GM21515 (cell line): ENCODE measurements around the gene PPFIBP1.
"Not testable (repeated sequence)": the region's sequence is repeated elsewhere in the genome, so short reads cannot be mapped to it uniquely, and the experiment has no call there.

ENCODE experiments used
- ATAC-seq: cut with Tn5 transposase; IDR thresholded peaks from one replicate; pipeline ENCODE4 v1.9.1; 2021; ENCODE audit not compliant: unreplicated experiment

The PPFIBP1 gene

DNA sequence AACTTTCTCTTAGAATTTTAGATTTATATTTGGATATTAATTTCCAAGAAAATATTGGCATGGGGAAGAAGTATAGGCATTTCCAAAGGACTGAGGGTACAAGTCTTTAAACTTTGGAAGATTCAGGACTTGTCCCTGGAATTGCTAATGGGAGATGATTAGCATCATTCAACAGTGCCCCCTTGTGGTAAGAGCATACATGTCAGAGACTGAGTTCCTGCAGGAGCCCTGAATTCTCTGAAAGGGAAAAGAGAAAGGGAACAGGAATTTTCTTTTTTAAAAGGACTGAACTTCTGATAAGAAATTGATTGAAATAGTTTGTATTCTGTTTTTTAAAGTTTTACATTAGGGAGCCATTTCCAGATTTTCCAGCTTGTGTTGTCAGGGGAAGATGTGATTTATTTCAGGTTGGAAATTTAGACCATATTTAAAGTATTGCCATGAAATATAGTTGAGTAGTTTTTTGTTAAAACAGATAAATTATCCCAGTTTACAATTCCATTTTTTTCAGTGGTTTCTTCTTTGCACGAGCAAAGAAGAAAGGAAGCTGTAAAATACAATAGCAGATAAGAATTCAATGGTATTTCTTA lies 128.3 kb downstream of the PPFIBP1 start:
- ATAC-seq = no peak

DNA sequence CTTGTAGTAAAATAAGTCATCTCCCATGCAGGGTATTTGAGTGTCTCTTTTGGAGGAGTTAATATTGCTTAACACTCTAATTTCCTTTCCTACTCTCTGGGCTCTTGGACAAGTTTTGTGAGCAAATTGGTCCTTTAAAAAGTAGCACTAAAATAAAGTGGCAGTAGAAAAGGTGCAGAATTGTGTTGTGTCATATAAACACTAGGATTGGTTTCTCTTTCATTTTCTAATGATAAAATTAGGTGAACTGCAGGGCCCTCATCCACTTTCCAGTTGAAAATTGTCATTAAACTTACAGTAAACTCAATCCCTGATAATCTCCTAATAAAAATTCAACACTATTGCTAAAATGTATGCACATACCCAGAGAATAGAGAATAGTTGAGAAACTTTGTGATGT lies 129.7 kb downstream of the PPFIBP1 start:
- ATAC-seq = no peak

DNA sequence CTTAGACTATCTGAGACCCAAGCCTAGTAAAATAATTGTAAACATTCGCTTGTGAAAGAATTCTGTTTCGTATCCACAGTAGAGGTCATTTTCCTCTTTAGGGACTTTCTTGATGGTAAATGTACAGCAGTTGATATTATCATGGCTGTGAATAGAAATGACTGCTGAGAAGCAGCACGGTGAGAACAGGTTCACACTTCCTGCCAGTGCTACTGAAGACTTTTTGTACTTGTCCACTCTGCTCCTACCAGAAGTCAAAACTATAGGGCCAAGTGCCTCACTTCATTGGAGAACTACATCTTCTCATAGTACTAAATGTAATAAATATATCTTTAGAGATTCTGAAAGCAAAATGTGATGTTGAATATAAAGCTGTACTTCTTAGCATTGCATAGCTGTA lies 131.5 kb downstream of the PPFIBP1 start:
- not testable (repeated sequence) for ATAC-seq

DNA sequence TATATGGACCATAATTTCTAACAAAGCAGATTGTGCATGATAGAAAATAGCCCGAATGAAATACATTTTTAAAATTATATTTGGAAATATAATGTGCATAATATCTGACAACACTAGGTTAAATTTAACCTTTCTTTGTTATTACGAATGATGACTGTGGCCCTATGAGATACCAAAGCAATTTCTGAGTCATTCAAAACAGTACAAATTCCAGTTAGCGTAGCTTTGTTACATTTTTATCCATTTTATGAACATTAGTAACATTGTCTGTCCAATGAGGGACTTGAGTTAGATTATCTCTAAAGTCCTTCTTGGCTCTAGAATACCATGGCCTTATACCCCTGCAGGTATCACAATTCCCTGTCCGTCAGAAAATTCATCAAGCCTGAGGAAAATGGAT lies 133.3 kb downstream of the PPFIBP1 start:
- ATAC-seq = no peak

DNA sequence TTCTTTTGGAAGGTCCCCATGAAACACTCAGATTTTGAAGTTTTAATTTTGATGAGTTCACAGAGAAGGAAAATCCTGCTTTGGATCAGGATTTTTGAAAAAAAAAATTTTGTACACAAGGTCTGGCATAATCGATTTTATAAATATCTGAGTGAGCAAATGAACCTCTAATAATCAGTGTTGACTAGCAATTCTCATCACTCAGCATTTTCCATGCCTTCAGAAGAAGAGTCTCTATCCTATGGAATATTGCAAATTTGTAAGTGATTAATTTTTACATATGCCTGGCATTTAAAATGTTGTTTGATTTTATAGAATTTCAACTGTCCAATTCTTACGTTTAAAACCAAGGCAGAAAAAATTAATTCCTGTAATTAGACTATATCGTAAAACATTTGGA lies 141.7 kb downstream of the PPFIBP1 start:
- no peak for ATAC-seq

DNA sequence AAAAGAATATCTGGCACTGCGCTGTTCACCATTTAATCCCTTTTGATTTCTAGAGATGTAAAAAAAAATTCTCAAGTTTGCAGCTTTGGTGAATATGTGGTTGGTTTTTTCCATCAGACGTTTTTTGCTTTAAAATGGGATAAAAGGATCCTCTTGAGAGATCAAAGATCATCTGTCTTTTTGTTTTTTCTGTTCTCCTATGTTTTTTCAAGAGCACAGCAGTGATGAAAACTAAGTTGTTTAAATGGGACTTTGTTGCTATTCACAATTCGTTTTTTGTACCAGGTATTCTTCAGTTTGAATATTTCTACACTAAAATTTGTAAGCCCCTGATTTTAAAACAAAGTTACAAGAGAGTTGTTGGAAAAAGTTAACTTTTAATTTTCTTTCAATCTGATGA lies 142.5 kb downstream of the PPFIBP1 start:
- ATAC-seq = no peak

DNA sequence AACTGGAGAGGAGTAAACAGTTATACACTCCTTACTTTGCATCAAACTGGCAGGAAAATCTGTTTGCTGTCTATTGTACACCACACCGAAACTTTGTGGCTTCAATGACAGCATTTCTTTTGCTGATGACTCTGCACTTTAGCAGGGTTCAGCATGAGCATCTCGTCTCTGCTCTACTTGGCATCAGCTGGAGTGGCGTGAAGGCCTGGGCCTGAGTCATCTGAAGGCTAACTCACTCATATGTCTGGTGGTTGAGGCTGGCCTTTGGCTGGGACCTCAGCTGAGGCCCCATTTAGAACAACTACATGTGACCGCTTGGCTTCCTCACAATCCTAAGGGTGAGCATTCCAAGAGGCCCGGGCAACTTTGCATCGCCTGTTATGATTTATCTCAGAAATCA lies 143.5 kb downstream of the PPFIBP1 start:
- no peak for ATAC-seq

DNA sequence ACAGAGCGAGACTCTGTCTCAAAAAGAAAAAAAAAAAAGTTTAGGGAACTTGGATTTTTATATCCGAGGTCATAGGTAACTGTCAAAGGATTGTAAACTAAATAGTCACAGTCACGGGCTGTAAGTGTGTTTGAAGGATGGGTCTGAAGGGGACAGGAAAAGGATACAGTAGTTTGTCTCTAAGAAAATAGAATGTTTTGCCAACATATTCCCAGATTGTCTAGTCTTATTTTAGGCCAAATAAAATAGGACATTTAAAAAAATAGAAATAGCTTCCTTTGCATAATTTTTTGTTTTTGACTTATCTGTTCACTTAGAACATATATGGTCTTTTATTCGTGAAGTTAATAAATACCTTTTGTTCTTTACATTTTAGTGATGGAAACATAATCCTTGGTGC lies 148.0 kb downstream of the PPFIBP1 start:
- no peak for ATAC-seq

DNA sequence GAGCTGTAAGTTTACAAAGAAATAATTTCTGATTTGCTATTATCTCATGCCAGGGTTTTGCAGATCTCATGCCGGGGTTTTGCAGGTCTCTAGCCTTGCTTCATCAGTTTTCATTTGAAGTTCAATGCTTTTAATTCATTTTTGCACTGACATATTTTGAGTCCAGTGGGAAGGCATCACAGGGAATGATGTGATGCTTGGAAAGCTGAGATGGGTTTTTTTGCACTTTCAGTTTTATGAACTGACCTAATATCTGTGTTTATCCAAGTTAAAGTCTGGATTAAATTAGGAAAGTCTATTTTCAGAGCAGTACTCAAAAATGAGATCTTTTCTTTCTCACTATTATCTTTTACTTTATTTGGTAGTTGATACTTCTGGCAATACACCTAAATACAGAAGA lies 148.6 kb downstream of the PPFIBP1 start:
- ATAC-seq = no peak

DNA sequence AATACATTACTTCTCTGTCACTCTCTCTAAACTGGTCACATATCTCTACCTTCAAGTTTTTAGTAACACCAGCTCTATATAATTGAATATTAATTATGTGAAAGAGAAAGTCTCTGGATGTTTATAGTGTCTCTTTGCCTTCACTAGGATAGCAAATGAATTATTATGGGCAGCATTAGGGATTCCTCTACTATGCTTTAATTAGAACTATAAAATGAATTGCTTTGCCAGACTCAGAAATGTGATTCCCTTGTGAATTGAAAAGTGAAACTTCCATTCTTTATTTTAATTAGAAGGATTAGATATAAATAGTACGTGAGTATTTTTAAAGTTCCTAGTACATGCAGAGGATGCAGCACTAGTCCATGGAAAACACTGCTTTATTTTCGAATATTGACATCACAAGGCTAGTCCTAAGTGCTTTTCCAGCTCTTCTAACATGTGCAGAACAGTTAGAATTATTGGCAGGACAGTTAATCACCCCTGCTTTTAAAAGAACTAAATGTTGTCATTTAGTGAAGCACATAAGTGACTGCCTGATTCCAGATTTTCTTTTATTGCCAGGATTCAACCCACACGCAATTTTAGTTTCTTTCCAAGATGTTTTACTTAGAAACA lies 149.2 kb downstream of the PPFIBP1 start:
- ATAC-seq = no peak

DNA sequence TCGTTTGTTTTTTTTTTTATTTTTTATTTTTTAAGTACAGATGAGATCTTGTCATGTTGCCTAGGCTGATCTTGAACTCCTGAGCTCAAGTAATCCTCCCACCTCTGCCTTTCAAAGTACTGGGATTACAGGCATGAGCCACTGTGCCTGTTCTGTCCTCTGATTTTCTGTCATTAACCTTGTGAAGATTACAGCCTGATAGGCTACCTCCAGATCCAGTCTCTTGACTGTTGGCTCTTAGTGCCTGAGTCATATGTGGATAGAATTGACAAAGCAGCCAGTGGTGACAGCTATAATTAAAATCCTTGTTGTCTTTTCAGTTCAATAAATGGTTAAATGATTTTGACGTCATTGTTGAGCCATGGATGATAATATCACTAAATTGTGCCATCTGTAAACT lies 151.0 kb downstream of the PPFIBP1 start:
- no peak for ATAC-seq

DNA sequence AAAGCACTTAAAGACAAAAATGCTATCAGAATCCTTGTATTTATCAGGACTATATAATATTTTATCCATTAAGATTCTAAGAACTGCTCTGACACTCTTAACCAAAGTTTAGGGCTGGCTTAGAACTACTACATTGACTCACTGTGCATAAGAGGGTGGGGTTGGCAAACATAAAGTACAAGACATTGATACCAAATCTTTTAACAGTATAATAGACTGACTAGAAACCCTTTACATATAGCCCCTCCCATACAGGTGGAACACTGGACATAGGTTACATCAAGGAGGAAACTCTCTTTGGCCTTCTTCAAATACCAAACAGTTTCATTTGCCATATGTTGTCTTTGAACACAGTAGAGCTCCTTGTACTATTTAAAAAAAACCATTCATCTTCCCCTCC lies 156.6 kb downstream of the PPFIBP1 start:
- ATAC-seq = no peak

DNA sequence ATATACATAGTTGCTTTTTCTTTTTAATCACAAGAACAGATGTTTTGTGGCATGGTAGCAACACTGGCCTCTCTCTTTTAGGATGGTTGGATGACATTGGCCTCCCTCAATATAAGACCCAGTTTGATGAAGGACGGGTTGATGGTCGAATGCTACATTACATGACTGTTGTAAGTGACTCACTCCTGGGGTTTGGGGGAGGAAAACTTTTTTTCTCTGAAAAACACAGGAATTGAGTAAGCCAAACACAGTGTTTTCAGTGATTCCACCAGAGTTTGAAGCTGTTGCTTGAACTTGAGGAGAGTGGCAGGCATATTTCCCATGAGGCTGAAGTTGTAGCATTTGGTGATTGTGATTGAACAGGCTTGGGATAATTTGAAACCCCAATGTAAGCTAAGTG lies 158.5 kb downstream of the PPFIBP1 start:
- ATAC-seq = no peak

DNA sequence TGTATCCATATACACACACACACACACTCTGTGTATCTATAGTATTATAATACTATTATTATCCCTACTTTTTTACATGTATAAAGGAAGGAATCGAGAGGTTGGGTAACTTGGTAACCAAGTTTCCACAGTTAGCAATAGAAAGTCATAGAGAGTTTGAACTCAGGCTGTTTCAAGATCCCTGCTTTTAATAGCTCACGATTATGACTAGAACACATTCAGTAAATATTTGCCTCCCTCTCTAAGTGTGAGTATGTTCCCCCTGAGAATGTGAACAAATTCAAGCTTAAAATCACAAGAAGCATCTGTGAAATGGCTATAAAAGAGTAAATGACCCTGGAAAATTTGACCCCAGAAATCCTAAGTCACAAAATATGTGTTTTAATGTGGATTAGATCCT lies 161.3 kb downstream of the PPFIBP1 start:
- ATAC-seq = no peak

DNA sequence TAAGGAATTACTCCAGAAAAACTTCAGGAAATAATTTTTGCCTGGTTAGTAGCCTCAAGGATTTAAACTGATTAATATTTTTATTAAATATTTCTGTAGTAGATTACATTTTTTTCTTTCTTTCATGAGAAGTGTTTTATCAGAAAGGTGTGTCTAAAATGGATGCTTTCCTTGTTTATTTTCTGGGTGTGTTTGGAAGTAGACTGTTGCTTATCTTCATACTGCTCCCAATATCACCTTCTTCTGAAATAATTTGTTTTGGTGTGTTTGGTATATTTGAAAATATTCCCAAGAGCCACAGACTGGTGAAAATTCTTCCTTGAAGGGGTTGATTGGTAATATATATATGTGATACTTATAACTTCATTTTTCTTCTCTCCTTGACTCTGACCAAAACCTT lies 162.1 kb downstream of the PPFIBP1 start:
- no peak for ATAC-seq

DNA sequence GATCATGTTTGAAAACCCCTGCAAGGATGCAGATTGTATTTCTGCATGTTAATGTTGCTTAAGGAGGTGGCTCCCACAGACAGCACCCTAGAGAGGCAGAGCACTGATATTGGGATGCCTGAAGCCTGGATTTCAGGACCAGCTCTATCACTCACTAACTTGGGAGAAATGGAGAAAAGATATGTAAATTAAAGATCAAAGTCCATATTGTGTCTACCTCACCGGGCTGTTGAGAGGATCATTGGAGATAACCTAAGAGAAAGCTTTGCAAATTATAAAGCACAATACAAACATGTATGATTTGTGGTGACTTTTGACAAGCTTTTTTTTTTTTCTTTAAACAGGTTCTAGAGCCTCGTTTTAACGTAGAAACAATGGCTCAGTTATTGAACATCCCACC lies 164.7 kb downstream of the PPFIBP1 start:
- ATAC-seq = no peak

DNA sequence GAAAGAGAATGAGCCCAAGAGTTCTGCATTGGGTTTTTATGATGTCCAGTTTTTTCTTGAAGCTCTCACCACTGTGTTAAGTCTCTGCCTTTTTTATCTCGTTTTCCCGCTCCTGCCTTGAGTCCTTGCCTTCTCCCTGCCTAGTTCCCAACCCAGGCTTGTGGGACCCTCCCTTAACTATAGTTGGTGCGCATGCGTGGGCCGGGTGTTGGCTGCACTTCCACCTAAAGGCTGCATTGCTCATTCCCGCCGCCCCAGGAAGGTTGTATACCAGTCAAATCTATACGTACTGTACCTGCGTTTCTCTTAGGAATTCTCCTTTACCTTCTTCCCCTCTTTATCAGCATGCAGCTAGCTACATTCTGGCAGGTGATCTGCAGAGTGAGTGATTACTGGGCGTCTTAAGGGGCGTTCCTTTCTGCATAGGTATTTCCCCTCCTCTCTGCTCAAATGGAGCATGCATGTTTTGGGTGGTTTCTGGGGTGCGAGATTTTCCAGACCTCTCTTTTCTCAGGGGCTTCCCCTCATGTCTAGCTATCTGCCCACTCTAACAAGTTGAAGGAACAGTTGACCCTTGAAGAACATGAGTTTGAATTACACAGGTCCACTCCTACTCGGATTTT lies 165.7 kb downstream of the PPFIBP1 start:
- ATAC-seq = no peak

DNA sequence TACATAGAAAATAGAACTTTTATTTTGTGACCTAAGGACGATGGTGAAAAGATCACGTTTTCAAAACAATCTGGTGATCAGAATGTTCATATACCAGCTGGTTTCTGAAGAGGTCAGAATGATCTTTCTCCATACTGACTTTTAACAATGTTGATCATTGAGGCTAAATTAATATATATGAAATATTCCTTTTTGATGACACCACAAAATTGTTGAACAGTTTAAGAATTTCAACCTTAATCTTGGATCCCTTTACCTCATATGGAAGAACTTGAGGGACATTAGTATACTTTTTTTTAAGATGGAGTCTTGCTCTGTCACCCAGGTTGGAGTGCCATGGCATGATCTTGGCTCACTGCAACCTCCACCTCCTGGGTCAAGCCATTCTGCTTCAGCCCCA lies 169.4 kb downstream of the PPFIBP1 start:
- no peak for ATAC-seq

DNA sequence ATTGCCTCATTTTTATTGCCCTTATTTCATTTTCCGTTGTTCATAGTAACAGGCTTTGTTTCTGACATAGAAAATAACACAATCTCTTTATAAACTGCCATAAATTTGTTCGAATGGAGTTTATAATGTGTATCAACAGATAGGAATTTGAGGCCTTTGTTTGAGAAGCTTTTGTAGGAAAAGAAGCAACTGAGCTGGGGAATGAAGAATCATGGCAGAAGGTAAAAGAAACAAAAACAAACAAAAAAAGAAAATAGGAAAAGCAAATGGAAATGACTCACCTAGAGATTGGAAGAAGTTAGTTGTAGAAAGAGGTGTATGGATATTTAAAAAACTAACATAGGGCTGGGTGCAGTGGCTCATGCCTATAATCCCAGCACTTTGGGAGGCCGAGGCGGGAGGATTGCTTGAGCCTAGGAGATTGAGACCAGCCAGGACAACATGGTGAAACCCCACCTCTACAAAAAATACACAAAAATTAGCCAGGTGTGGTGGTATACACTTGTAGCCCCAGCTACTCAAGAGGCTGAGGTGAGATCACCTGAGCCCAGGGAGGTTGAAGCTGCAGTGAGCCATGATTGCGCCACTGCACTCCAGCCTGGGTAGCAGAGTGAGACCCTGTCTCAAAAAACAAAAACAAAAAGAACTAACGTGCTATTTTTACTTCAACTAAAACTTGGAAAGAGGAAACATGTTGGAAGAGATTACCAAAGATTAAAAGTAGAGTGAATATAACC lies 171.7 kb downstream of the PPFIBP1 start:
- no peak for ATAC-seq

DNA sequence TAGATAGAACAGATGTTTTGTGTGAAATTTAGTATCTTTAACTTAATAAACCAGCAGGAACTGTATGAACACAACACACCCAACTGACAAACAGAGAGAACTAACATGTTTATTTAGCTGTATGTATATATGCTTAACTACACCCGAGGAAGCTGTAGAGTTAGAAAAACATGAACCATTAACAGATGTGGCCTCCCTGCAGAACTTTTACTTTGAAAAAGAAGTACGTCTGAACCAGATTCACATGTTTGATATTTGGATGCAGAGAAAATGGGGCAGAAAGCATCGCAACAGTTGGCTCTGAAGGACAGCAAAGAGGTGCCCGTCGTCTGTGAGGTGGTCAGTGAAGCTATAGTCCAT lies 172.3 kb downstream of the PPFIBP1 start, which contains the start of gene REP15:
Gene REP15 (plus strand): TSS at position 155 of the 360 bp plus-strand sequence. CDS start 116 bp downstream, at position 271.
- no peak for ATAC-seq

DNA sequence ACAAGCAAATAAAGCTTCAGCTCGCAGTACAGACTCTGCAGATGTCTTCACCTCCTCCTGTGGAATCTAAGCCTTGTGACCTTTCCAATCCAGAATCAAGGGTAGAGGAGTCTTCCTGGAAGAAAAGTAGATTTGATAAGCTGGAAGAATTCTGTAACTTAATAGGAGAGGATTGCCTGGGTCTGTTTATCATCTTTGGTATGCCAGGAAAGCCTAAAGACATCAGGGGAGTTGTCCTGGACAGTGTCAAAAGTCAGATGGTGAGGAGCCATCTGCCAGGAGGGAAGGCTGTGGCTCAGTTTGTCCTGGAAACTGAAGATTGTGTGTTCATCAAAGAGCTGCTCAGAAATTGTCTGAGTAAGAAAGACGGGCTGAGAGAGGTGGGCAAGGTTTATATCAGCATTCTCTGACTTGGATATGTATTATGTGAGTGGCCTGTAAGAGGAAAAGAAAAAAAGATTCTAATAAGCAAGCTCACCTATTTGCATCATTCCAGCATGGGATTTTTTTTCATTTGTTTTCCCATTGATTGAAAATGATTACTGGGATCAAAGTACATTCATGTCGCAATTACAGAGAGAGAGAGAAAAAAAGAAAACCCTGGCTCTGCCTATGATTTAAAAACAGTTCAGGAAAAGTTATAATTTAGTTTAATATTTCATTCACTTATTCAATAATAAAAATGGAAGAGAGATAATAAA lies 173.0 kb downstream of the PPFIBP1 start:
- ATAC-seq = no peak
